HepG2 (cell line): ENCODE measurements around the gene DCDC2. TPM values are rescaled to one million over a fixed set of nuclear protein-coding genes. Genes with fewer than 3 reads are reported as not detected.

Source experiments
- ASH2L ChIP-seq: fragments of 300-600, 200-600 bp; sonication (generic); IDR thresholded peaks from 2 replicates; pipeline ENCODE4 v1.7.0; 2017; ENCODE audit warnings: low read depth, mild to moderate bottlenecking, moderate library complexity, mixed read lengths, low read length; ENCODE audit not compliant: insufficient read length
- ATF7-NPFF ChIP-seq: sonication (generic); formaldehyde crosslinking; IDR thresholded peaks from 2 replicates; pipeline ENCODE4 v1.8.1; 2023; ENCODE audit warnings: mild to moderate bottlenecking, low read depth, missing genetic modification reagents, moderate library complexity
- ISL2 ChIP-seq: sonication (generic); formaldehyde crosslinking; IDR thresholded peaks from 2 replicates; pipeline ENCODE4 v1.5.0; 2020; ENCODE audit warnings: missing genetic modification reagents
- MNT ChIP-seq: fragments of 450-650 bp; IDR thresholded peaks from 2 replicates; pipeline ENCODE4 v1.6.1; 2016
- MTERF4 ChIP-seq: sonication (generic); formaldehyde crosslinking; IDR thresholded peaks from 2 replicates; pipeline ENCODE4 v1.8.0; 2023; ENCODE audit warnings: mild to moderate bottlenecking, missing genetic modification reagents
- NFIB ChIP-seq: sonication (generic); formaldehyde crosslinking; IDR thresholded peaks from 2 replicates; pipeline ENCODE4 v1.9.0; 2021; ENCODE audit warnings: missing genetic modification reagents, mild to moderate bottlenecking, borderline replicate concordance
- RFX5 ChIP-seq: IDR thresholded peaks from 2 replicates; pipeline ENCODE4 v1.6.1; 2011; ENCODE audit warnings: low read depth, low read length, improper control_type of control experiment
- TAF15 ChIP-seq: fragments of 200-400 bp; formaldehyde crosslinking; IDR thresholded peaks from one replicate; pipeline ENCODE4 v1.6.1; 2018; ENCODE audit warnings: mild to moderate bottlenecking, low read depth, low read length; ENCODE audit not compliant: poor library complexity, severe bottlenecking
- THAP9 ChIP-seq: sonication (generic); formaldehyde crosslinking; IDR thresholded peaks from 2 replicates; pipeline ENCODE4; 2020; ENCODE audit warnings: missing genetic modification reagents, mild to moderate bottlenecking, borderline replicate concordance
- ZNF143 ChIP-seq: sonication (generic); formaldehyde crosslinking; IDR thresholded peaks from 2 replicates; pipeline ENCODE4 v1.4.0; 2020; ENCODE audit warnings: missing genetic modification reagents
- ZNF749 ChIP-seq: sonication (generic); formaldehyde crosslinking; IDR thresholded peaks from 2 replicates; pipeline ENCODE4 v1.8.0; 2022; ENCODE audit warnings: mild to moderate bottlenecking, missing genetic modification reagents, moderate library complexity, borderline replicate concordance
- ZSCAN21 ChIP-seq: sonication (generic); formaldehyde crosslinking; IDR thresholded peaks from 2 replicates; pipeline ENCODE4 v1.8.0; 2022; ENCODE audit warnings: mild to moderate bottlenecking, missing genetic modification reagents, moderate library complexity, borderline replicate concordance
- polyA plus RNA-seq, 8 experiments: library from polyadenylated mRNA; depleted of rRNA in 3 of 8; stranded (reverse) in 7 of 8; unstranded in 1 of 8; fragments of >200 nt; fragmentation: Illumina TruSeq in 4 of 8; extraction: Trizol in 4 of 8; gene quantifications; 2 replicates each; pipeline versions ENCODE4 v1.2.1 to v1.2.3, GENCODE V29; 2011 to 2016; ENCODE audit warnings: low read depth in 4 of 8, missing spikeins in 1 of 8, mixed read lengths in 1 of 8; ENCODE audit not compliant: insufficient read depth in 1 of 8
- total RNA-seq, 5 experiments: library from RNA; depleted of rRNA; stranded (reverse); fragments of >200 nt; fragmentation: Illumina TruSeq; extraction: Trizol; gene quantifications; 2 replicates each; pipeline ENCODE4 v1.2.3, GENCODE V29; 2016; ENCODE audit warnings: low read depth in 1 of 5
- TF ChIP-seq, protein P1 (sequence below): sonication (generic); formaldehyde crosslinking; IDR thresholded peaks from 2 replicates; pipeline ENCODE4 v1.8.1; 2023; ENCODE audit warnings: mild to moderate bottlenecking, moderate library complexity, missing genetic modification reagents
- TF ChIP-seq, protein P2 (sequence below): sonication (generic); formaldehyde crosslinking; IDR thresholded peaks from 2 replicates; pipeline ENCODE4 v1.5.0; 2020; ENCODE audit warnings: missing genetic modification reagents, mild to moderate bottlenecking, borderline replicate concordance

Gene DCDC2
- total and polyA plus RNA-seq, 2 of the 13 experiments (the other 11 are each of a cell fraction or from before 2014, with no cell fraction given): 9.0 to 36.2 TPM

- TF ChIP-seq, protein P1, sequence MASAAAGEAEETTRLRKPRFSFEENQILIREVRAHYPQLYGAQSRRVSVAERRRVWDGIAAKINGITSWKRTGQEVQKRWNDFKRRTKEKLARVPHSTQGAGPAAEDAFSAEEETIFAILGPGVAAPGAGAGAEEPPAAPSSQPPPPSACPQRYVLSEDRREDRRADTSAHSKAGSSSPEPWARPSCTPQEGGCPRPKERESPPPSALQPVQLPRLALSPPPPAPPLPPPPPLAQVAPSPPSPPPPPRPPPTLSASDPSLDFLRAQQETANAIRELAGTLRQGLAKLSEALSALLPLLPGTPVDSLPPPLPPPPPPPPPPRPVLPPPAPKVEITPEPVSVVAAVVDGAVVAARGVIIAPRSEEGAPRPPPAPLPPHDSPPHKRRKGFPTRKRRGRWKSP (CRISPR knock-in tag): peak; percentile 80
- no peak for TF ChIP-seq NFIB
- TF ChIP-seq THAP9: 0 out of 2 replicates have a peak, but pooled peaks have one; percentile 43
- peak; percentile 15; the same call in 1 of the 2 replicates for TF ChIP-seq ZSCAN21 (CRISPR knock-in tag)
- TF ChIP-seq ATF7-NPFF: 0 out of 2 replicates have a peak, but pooled peaks have one; percentile 10
- no peak for TF ChIP-seq RFX5
- no peak for TF ChIP-seq MNT
- no peak for TF ChIP-seq ZNF143 (CRISPR knock-in tag)
- TF ChIP-seq ZNF749: no peak
- no peak for TF ChIP-seq TAF15
- TF ChIP-seq ISL2 (CRISPR knock-in tag): peak; percentile 99
- TF ChIP-seq MTERF4 (CRISPR knock-in tag): no peak
- TF ChIP-seq ASH2L: peak; percentile 87
- TF ChIP-seq, protein P2, sequence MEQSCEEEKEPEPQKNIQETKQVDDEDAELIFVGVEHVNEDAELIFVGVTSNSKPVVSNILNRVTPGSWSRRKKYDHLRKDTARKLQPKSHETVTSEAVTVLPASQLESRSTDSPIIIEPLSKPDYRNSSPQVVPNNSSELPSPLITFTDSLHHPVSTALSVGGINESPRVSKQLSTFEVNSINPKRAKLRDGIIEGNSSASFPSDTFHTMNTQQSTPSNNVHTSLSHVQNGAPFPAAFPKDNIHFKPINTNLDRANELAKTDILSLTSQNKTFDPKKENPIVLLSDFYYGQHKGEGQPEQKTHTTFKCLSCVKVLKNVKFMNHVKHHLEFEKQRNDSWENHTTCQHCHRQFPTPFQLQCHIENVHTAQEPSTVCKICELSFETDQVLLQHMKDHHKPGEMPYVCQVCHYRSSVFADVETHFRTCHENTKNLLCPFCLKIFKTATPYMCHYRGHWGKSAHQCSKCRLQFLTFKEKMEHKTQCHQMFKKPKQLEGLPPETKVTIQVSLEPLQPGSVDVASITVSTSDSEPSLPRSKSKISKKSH: no peak
These were observed 27.8 kb upstream of the DCDC2 start (continued) for GRCh38 chr6:24385536-24386269.
